KMS-11 (cell line): ENCODE measurements around the gene TM6SF1.

Experiments
- H2AFZ ChIP-seq: fragments of 200-600 bp; sonication (generic); 2 replicates; pipeline ENCODE4 v1.6.1; 2016; ENCODE audit warnings: antibody characterized with exemption, mixed run types, low read depth
- H3K27ac ChIP-seq: fragments of 200-600 bp; sonication (generic); 2 replicates; pipeline ENCODE4 v1.6.1; 2016; ENCODE audit warnings: mild to moderate bottlenecking, mixed run types
- H3K27me3 ChIP-seq: fragments of 200-600 bp; sonication (generic); 2 replicates; pipeline ENCODE4 v1.6.1; 2017; ENCODE audit warnings: mild to moderate bottlenecking, low read depth, mixed run types, moderate library complexity; ENCODE audit not compliant: insufficient read depth
- H3K36me3 ChIP-seq: fragments of 200-600 bp; sonication (generic); 2 replicates; pipeline ENCODE4 v1.6.1; 2017; ENCODE audit warnings: mild to moderate bottlenecking, mixed run types; ENCODE audit not compliant: insufficient read depth
- H3K4me1 ChIP-seq: fragments of 200-600 bp; sonication (generic); 2 replicates; pipeline ENCODE4 v1.6.1; 2016; ENCODE audit warnings: mild to moderate bottlenecking, low read depth, mixed run types; ENCODE audit not compliant: poor library complexity, severe bottlenecking
- H3K4me2 ChIP-seq: fragments of 200-600 bp; sonication (generic); 2 replicates; pipeline ENCODE4 v1.7.0; 2016; ENCODE audit warnings: mild to moderate bottlenecking, mixed run types
- H3K4me3 ChIP-seq: fragments of 200-600 bp; sonication (generic); IDR thresholded peaks from 2 replicates; pipeline ENCODE4 v1.6.1; 2017; ENCODE audit warnings: low read depth, low read length, mixed read lengths; ENCODE audit not compliant: insufficient read depth
- H3K79me2 ChIP-seq: fragments of 200-600 bp; sonication (generic); 2 replicates; pipeline ENCODE4 v1.6.1; 2016; ENCODE audit warnings: low read depth, mixed run types; ENCODE audit not compliant: insufficient read depth
- H3K9ac ChIP-seq: fragments of 200-600 bp; sonication (generic); 2 replicates; pipeline ENCODE4 v1.6.1; 2016; ENCODE audit warnings: mild to moderate bottlenecking, mixed run types
- H4K20me1 ChIP-seq: fragments of 200-600 bp; sonication (generic); 2 replicates; pipeline ENCODE4 v1.6.1; 2016; ENCODE audit warnings: mild to moderate bottlenecking, mixed run types; ENCODE audit not compliant: insufficient read depth
- TF ChIP-seq, protein P1 (sequence below): fragments of 200-600 bp; sonication (generic); conservative IDR thresholded peaks from 2 replicates; pipeline ENCODE4 v1.6.1; 2017; ENCODE audit warnings: low read depth, mild to moderate bottlenecking, antibody characterized with exemption, low read length, moderate library complexity, mixed read lengths

TM6SF1 gene

DNA sequence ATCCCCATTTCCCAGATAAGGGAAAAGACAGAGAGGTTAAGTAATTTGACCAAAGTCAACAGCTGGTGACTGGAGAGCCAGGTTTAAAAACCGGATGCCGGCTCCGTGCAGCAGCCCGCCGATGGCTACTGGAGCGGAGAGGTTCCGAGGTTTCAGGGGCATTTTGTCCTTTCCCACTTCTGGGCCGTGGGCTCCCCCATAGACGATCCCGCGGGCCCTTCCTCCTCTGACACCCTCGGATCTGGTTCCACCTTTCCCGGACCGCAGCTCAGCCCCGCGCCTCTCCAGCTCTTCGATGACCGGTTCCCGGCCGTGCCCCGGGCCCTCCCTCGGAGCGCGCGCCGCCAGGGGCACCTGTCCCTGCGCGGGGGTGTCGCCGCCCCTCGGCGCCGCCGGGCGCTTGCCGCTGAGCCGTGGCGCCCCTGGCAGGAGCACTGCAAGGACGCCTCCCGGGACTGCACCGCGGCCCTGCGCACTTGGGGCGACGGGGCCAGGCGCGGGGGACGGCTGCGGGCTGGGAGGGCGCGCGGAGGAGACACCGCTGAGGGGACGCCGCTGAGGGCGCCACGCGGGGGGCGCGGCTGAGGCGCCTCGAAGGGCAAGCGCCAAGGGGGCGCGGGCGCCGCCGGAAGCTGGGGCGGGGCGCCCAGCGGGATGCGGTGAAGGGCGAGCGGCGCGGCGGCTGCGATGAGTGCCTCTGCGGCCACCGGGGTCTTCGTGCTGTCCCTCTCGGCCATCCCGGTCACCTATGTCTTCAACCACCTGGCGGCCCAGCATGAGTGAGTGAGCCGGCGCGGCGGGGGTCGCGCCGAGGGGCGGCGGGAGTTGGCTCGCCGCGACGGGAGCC, at the start of gene TM6SF1:
Gene TM6SF1 (plus strand): TSS at position 652 of the 847 bp plus-strand sequence. CDS start 36 bp downstream, at position 688.
- H3K4me1 ChIP-seq: no peaks in the 10 kb centered on the region
- H4K20me1 ChIP-seq: no peaks in the 10 kb centered on the region
- no peak within 1 kb of the TSS for H2AFZ ChIP-seq
- no peak within 1 kb of the TSS for H3K4me2 ChIP-seq
- TF ChIP-seq, protein P1, sequence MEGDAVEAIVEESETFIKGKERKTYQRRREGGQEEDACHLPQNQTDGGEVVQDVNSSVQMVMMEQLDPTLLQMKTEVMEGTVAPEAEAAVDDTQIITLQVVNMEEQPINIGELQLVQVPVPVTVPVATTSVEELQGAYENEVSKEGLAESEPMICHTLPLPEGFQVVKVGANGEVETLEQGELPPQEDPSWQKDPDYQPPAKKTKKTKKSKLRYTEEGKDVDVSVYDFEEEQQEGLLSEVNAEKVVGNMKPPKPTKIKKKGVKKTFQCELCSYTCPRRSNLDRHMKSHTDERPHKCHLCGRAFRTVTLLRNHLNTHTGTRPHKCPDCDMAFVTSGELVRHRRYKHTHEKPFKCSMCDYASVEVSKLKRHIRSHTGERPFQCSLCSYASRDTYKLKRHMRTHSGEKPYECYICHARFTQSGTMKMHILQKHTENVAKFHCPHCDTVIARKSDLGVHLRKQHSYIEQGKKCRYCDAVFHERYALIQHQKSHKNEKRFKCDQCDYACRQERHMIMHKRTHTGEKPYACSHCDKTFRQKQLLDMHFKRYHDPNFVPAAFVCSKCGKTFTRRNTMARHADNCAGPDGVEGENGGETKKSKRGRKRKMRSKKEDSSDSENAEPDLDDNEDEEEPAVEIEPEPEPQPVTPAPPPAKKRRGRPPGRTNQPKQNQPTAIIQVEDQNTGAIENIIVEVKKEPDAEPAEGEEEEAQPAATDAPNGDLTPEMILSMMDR: no peak
- no peak within 1 kb of the TSS for H3K9ac ChIP-seq
- no peak within 1 kb of the TSS for H3K27ac ChIP-seq
- H3K79me2 ChIP-seq: no peaks in the 10 kb centered on the region
- H3K36me3 ChIP-seq: no peaks in the 10 kb centered on the region
- no peaks in the 10 kb centered on the region for H3K27me3 ChIP-seq
- H3K4me3 ChIP-seq: no peak within 1 kb of the TSS

DNA sequence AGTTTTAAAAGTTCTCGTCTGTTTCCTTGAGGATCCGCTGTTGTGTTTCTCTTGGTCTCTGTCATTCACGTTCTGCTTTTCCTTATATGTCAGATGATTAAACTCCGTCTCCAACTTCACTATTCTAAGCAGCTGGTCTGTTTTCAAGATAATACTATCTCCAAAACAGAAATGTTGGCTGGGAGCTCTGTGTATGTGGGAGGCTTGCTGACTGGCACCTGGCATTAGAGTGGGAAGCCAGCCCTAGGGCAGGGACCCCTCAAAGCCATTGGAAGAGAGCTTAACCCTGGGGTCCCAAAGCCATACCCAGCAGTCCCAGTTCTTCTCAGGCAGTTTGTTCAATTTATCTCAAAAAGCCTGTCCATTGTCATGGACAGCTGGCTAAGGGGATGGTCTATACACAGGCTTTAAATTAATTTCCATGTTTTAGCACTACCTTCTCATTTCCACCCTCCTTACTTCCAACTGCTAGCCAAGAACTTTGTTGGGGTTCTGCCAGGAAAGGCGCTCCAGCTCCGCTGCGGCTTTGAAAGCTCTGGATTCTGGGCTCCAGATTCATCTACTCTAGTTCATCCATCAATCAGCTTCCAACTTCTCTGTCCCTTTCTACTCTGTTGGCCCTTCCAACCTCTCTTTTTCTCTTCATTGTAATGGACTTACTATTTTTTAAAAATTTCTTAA, 49.6 kb upstream of the TM6SF1 start:
- H3K27ac ChIP-seq: no peak overlapping the region
- no peak overlapping the region for H3K9ac ChIP-seq
- peaks cover 24% of the 10 kb centered on the region; the same call in 1 of the 2 replicates for H4K20me1 ChIP-seq
- H2AFZ ChIP-seq: no peak overlapping the region
- peaks cover 66% of the 10 kb centered on the region for H3K79me2 ChIP-seq
- no peaks in the 10 kb centered on the region for H3K27me3 ChIP-seq
- TF ChIP-seq, protein P1: no peak
- H3K4me2 ChIP-seq: no peak overlapping the region
- H3K36me3 ChIP-seq: no peaks in the 10 kb centered on the region; the same call in 1 of the 2 replicates
- no peak overlapping the region for H3K4me3 ChIP-seq
- H3K4me1 ChIP-seq: peaks cover 12% of the 10 kb centered on the region

DNA sequence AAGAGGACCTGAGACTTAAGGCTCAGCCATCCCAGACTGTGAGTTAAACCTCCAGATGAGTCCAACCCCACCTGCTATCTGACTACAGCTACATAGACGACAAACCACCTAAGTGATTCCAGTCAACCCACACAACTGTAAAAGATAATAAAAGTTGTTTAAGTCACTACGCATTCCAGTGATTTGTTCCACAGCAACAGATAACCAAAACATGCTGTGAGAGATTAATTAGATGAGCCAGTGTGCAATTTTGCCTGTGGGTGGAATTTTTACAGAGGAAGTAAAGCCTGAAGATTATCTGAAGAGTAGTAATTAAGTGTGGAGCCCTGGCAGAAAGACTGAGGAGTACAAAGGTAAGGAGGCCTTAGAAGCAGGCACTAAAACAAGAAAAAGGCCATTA, 45.8 kb upstream of the TM6SF1 start:
- no peak overlapping the region for H3K4me3 ChIP-seq
- peaks cover 98% of the 10 kb centered on the region for H3K79me2 ChIP-seq
- no peak overlapping the region for H3K4me2 ChIP-seq
- peaks cover 47% of the 10 kb centered on the region for H4K20me1 ChIP-seq
- TF ChIP-seq, protein P1: no peak
- no peaks in the 10 kb centered on the region; the same call in 1 of the 2 replicates for H3K36me3 ChIP-seq
- no peak overlapping the region for H2AFZ ChIP-seq
- H3K9ac ChIP-seq: no peak overlapping the region
- H3K4me1 ChIP-seq: peaks cover 39% of the 10 kb centered on the region
- H3K27ac ChIP-seq: no peak overlapping the region
- H3K27me3 ChIP-seq: no peaks in the 10 kb centered on the region

DNA sequence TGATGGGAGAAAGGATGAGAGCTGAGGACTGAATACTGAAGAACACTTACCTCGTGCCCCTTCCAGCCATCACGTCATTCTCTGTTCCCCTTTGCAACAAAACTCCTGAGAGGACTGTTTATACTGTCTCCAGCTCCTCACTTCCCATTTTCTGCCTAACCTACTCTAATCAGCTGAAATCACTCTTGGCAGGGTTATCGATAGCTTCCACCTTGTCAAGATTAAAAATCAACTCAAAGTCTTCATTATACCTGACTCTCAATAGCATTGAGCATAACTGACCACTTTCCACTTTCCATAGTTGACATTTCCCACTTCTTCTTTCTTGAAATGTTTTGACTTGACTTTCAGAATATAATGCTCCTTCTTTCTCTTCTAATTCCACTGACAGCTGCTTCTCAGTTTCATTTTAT, 44.7 kb upstream of the TM6SF1 start:
- H2AFZ ChIP-seq: no peak overlapping the region
- H3K9ac ChIP-seq: no peak overlapping the region
- H3K27me3 ChIP-seq: no peaks in the 10 kb centered on the region
- peaks cover 44% of the 10 kb centered on the region for H3K4me1 ChIP-seq
- H3K4me2 ChIP-seq: no peak overlapping the region; the same call in 1 of the 2 replicates
- H3K79me2 ChIP-seq: peaks cover 87% of the 10 kb centered on the region
- peaks cover 42% of the 10 kb centered on the region for H4K20me1 ChIP-seq
- no peaks in the 10 kb centered on the region for H3K36me3 ChIP-seq
- TF ChIP-seq, protein P1: no peak
- no peak overlapping the region for H3K4me3 ChIP-seq
- H3K27ac ChIP-seq: no peak overlapping the region
